ENCODE measurements around the gene TXNDC5. TPM values are rescaled to one million over a fixed set of nuclear protein-coding genes. Genes with fewer than 3 reads are reported as not detected.

TXNDC5 gene
- total and polyA plus RNA-seq, 2 of the 13 experiments (the other 11 are each of a cell fraction or from before 2014, with no cell fraction given) = 287 to 578 TPM

DNA sequence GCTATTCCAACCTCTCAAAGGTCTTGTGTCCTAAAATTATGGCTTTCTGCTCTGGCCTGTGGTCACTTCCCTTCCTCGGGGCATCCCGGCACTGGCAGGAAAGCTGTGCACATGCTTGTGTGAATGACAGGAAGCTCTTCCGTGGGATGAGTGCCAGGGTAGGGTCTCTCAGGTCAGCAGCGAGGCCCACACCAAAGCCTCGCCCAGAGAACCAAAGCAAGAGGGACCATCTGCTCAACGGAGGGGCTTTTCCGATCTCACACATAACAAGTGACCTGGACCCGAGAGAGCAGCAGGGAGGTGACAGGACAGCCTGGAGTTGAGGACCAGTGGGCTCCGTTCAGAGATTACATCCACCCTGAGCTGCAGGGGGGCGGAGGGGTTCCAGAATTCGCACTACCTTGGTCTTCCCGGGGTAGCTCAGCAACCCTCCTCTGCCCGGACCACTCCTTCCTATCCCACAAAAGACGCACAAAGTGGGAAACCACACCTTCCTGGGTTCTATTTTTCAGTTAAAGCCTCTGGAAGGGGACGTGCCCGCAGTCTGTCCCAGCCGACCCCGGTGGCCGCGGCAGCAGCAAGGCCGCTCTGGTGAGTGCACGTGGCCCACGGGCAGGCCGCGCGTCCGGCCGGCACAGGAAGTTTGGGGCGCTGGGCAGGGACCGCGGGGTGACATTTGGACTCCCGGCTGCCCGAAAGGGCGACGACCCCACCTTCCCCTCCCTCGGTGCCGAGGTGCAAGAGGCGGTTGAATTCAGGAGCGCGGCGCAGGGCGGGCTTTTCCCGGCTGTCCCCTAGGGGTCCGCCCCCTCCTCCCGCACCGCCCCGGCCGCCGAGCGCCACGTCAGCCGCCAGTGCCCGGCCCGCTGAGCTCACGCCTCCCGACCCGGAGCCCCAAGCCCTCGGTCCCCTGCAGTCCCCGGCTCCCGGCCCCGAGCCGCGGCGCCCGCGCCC lies 988 bp downstream of the TXNDC5 start (continued):
- TF ChIP-seq, protein P1, sequence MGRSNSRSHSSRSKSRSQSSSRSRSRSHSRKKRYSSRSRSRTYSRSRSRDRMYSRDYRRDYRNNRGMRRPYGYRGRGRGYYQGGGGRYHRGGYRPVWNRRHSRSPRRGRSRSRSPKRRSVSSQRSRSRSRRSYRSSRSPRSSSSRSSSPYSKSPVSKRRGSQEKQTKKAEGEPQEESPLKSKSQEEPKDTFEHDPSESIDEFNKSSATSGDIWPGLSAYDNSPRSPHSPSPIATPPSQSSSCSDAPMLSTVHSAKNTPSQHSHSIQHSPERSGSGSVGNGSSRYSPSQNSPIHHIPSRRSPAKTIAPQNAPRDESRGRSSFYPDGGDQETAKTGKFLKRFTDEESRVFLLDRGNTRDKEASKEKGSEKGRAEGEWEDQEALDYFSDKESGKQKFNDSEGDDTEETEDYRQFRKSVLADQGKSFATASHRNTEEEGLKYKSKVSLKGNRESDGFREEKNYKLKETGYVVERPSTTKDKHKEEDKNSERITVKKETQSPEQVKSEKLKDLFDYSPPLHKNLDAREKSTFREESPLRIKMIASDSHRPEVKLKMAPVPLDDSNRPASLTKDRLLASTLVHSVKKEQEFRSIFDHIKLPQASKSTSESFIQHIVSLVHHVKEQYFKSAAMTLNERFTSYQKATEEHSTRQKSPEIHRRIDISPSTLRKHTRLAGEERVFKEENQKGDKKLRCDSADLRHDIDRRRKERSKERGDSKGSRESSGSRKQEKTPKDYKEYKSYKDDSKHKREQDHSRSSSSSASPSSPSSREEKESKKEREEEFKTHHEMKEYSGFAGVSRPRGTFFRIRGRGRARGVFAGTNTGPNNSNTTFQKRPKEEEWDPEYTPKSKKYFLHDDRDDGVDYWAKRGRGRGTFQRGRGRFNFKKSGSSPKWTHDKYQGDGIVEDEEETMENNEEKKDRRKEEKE (IDR thresholded peaks at IDR 0.05) = no peak
- TF ChIP-seq, protein P2, sequence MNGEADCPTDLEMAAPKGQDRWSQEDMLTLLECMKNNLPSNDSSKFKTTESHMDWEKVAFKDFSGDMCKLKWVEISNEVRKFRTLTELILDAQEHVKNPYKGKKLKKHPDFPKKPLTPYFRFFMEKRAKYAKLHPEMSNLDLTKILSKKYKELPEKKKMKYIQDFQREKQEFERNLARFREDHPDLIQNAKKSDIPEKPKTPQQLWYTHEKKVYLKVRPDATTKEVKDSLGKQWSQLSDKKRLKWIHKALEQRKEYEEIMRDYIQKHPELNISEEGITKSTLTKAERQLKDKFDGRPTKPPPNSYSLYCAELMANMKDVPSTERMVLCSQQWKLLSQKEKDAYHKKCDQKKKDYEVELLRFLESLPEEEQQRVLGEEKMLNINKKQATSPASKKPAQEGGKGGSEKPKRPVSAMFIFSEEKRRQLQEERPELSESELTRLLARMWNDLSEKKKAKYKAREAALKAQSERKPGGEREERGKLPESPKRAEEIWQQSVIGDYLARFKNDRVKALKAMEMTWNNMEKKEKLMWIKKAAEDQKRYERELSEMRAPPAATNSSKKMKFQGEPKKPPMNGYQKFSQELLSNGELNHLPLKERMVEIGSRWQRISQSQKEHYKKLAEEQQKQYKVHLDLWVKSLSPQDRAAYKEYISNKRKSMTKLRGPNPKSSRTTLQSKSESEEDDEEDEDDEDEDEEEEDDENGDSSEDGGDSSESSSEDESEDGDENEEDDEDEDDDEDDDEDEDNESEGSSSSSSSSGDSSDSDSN (CRISPR knock-in tag; IDR thresholded peaks at IDR 0.05) = peak; percentile 96
- TF ChIP-seq PHB2 (IDR thresholded peaks at IDR 0.05; ENCODE audit: partially characterized antibody) (no peak), ARID2 (CRISPR knock-in tag; IDR thresholded peaks at IDR 0.05; ENCODE audit: borderline replicate concordance) (peak; percentile 98), ZNF678 (CRISPR knock-in tag; IDR thresholded peaks at IDR 0.05) (peak; percentile 52; the same call in 1 of the 2 replicates), SOX6 (IDR thresholded peaks at IDR 0.05) (no peak), SOX6 (CRISPR knock-in tag; IDR thresholded peaks at IDR 0.05) (peak; percentile 64), EEA1 (CRISPR knock-in tag; IDR thresholded peaks at IDR 0.05; ENCODE audit: borderline replicate concordance) (no peak), ZNF33B (CRISPR knock-in tag; IDR thresholded peaks at IDR 0.05) (peak; percentile 91), ARNTL (CRISPR knock-in tag; IDR thresholded peaks at IDR 0.05) (peak; percentile 82), ZNF674 (CRISPR knock-in tag; IDR thresholded peaks at IDR 0.05; ENCODE audit: low read depth) (0 out of 2 replicates have a peak, but pooled peaks have one; percentile 9), ZNF253 (CRISPR knock-in tag; IDR thresholded peaks at IDR 0.05; ENCODE audit: borderline replicate concordance) (no peak), SATB2 (CRISPR knock-in tag; IDR thresholded peaks at IDR 0.05) (peak; percentile 85; the same call in 1 of the 2 replicates), BRCA1 (CRISPR knock-in tag; IDR thresholded peaks at IDR 0.05) (peak; percentile 71), JARID2 (CRISPR knock-in tag; IDR thresholded peaks at IDR 0.05; ENCODE audit: insufficient replicate concordance) (peak; percentile 72), ZNF224 (CRISPR knock-in tag; IDR thresholded peaks at IDR 0.05) (peak; percentile 15; the same call in 1 of the 2 replicates)
- TF ChIP-seq, protein P3, sequence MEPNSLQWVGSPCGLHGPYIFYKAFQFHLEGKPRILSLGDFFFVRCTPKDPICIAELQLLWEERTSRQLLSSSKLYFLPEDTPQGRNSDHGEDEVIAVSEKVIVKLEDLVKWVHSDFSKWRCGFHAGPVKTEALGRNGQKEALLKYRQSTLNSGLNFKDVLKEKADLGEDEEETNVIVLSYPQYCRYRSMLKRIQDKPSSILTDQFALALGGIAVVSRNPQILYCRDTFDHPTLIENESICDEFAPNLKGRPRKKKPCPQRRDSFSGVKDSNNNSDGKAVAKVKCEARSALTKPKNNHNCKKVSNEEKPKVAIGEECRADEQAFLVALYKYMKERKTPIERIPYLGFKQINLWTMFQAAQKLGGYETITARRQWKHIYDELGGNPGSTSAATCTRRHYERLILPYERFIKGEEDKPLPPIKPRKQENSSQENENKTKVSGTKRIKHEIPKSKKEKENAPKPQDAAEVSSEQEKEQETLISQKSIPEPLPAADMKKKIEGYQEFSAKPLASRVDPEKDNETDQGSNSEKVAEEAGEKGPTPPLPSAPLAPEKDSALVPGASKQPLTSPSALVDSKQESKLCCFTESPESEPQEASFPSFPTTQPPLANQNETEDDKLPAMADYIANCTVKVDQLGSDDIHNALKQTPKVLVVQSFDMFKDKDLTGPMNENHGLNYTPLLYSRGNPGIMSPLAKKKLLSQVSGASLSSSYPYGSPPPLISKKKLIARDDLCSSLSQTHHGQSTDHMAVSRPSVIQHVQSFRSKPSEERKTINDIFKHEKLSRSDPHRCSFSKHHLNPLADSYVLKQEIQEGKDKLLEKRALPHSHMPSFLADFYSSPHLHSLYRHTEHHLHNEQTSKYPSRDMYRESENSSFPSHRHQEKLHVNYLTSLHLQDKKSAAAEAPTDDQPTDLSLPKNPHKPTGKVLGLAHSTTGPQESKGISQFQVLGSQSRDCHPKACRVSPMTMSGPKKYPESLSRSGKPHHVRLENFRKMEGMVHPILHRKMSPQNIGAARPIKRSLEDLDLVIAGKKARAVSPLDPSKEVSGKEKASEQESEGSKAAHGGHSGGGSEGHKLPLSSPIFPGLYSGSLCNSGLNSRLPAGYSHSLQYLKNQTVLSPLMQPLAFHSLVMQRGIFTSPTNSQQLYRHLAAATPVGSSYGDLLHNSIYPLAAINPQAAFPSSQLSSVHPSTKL (CRISPR knock-in tag; IDR thresholded peaks at IDR 0.05) = peak; percentile 81; the same call in 1 of the 2 replicates
- TF ChIP-seq, protein P4, sequence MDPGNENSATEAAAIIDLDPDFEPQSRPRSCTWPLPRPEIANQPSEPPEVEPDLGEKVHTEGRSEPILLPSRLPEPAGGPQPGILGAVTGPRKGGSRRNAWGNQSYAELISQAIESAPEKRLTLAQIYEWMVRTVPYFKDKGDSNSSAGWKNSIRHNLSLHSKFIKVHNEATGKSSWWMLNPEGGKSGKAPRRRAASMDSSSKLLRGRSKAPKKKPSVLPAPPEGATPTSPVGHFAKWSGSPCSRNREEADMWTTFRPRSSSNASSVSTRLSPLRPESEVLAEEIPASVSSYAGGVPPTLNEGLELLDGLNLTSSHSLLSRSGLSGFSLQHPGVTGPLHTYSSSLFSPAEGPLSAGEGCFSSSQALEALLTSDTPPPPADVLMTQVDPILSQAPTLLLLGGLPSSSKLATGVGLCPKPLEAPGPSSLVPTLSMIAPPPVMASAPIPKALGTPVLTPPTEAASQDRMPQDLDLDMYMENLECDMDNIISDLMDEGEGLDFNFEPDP (CRISPR knock-in tag; conservative IDR thresholded peaks at IDR 0.05) = 0 out of 2 replicates have a peak, but pooled peaks have one; percentile 65

Measured in HepG2 (cell line).